Ovary (tissue), 9 donors: ENCODE results near the gene TGFB2. TPM values are rescaled to one million over a fixed set of nuclear protein-coding genes. Genes with fewer than 3 reads are reported as not detected.

Source experiments
- DNase-seq, 5 donors: peaks; one replicate each; pipeline ENCODE4 v3.0.0-alpha.2; 2019 to 2020
- H3K27ac ChIP-seq, 2 donors: fragments of 200-600 bp; one replicate each; pipeline versions ENCODE4 v1.5.1 to v1.8.0; 2019 to 2022
- H3K27me3 ChIP-seq: fragments of 200-600 bp; one replicate; pipeline ENCODE4 v1.8.0; 2022
- H3K36me3 ChIP-seq: fragments of 200-600 bp; sonication (generic); one replicate; pipeline ENCODE4 v1.5.1; 2019
- H3K4me1 ChIP-seq: one replicate; pipeline ENCODE4 v1.8.1; 2013; ENCODE audit warnings: mild to moderate bottlenecking, moderate library complexity; ENCODE audit not compliant: insufficient read depth
- H3K4me3 ChIP-seq: fragments of 200-600 bp; sonication (generic); one replicate; pipeline ENCODE4 v1.5.1; 2017
- H3K9me3 ChIP-seq, 2 donors: fragments of 200-600 bp in 1 of 2; sonication (generic) in 1 of 2; one replicate each; pipeline versions ENCODE4 v1.5.1 to v1.8.1; 2013 to 2019; ENCODE audit warnings: mild to moderate bottlenecking in 1 of 2, moderate library complexity in 1 of 2
- EP300 ChIP-seq: sonication (generic); formaldehyde crosslinking; IDR thresholded peaks from one replicate; pipeline ENCODE4 v1.6.1; 2017; ENCODE audit warnings: antibody characterized with exemption
- POLR2A ChIP-seq: fragments of 450-650 bp; IDR thresholded peaks from one replicate; pipeline ENCODE4 v1.6.1; 2017; ENCODE audit warnings: antibody characterized with exemption, mild to moderate bottlenecking, moderate library complexity
- WGBS, 3 donors: extraction: QIAGEN DNeasy Blood & Tissue Kit in 1 of 3; methylation state at CpG; one replicate each; pipeline versions ENCODE4 v1.1.5 to v1.1.7; 2013 to 2017; 5-methylcytosine and 5-hydroxymethylcytosine counted together
- intact Hi-C, 4 donors: fragments of 100-400 bp; cut with DNase I; formaldehyde crosslinking; loops; one replicate each; pipeline versions ENCODE4 v1.11.0 to v1.15.1; 2022 to 2023
- polyA plus RNA-seq, 2 donors: library from polyadenylated mRNA; stranded (reverse); fragments of 200-250 nt in 1 of 2; fragments of 350-450 nt in 1 of 2; fragmentation: Illumina TruSeq in 1 of 2; extraction: RNeasy Lipid Tissue Mini Kit (QIAGEN cat#74804) in 1 of 2; gene quantifications; one replicate each; pipeline ENCODE4 v1.2.3, GENCODE V29; 2013 to 2014
- total RNA-seq, 7 donors: library from RNA; depleted of rRNA in 2 of 7; stranded (reverse); fragments of >200 nt in 2 of 7; fragmentation: NEBNext Ultra II Directional in 3 of 7; extraction: Animal tissue kit (Norgen Biotek cat#: 25700) in 3 of 7; gene quantifications; one replicate each; pipeline versions ENCODE4 v1.1.0 to v1.2.4, GENCODE V29; 2016 to 2023
- TF ChIP-seq, protein P1 (sequence below), 3 donors: fragments of 450-650 bp in 2 of 3; fragments of 200-600 bp in 1 of 3; IDR thresholded peaks; one replicate each; pipeline versions ENCODE4 v1.5.1 to v1.8.0; 2016 to 2022; ENCODE audit warnings: antibody characterized with exemption in 3 of 3, mild to moderate bottlenecking in 1 of 3
- donor health status: DM: no; HTN: no; CAD: no; lungs with moderate emphysema.
- donor health status: DM: no; HTN: no; CAD: no.
- donor health status: Bipolar disorder and iron deficiency.
- donor health status: DM: yes; HTN: yes; CAD: no.
- donor health status: DM: no; HTN: no; CAD: no.
- donor health status: DM: yes; HTN: yes; CAD: no.

The TGFB2 gene
- total and polyA plus RNA-seq, 9 donors, result 3.8 to 29.4 (median 9.3) TPM

DNA sequence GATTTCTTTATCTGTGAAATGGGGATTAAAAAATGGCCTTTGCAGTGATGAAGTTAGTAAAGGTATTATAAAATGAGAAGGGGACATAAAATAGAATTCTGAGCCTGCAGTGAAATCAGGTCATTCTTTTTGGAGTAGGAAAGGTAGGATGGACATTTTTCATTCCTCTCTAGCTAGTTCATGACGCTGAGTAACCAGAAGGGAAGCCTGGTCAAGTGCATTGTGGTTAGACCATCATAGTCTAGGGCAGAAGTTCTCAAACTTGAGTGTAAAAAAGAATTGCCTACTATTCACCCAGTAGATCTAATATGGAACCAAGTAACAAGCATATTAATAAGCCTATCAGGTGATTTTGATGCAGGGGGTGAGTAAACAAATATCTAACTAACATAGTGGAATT lies 50.8 kb downstream of the TGFB2 start:
- Histone ChIP-seq H3K4me1 (peaks cover 2% of the 10 kb centered on the region), H3K9me3 (no peaks in the 10 kb centered on the region), H3K27me3 (no peaks in the 10 kb centered on the region), H3K27ac (no peak overlapping the region), H3K36me3 (no peaks in the 10 kb centered on the region), H3K4me3 (no peak overlapping the region)
- TF ChIP-seq, protein P1, sequence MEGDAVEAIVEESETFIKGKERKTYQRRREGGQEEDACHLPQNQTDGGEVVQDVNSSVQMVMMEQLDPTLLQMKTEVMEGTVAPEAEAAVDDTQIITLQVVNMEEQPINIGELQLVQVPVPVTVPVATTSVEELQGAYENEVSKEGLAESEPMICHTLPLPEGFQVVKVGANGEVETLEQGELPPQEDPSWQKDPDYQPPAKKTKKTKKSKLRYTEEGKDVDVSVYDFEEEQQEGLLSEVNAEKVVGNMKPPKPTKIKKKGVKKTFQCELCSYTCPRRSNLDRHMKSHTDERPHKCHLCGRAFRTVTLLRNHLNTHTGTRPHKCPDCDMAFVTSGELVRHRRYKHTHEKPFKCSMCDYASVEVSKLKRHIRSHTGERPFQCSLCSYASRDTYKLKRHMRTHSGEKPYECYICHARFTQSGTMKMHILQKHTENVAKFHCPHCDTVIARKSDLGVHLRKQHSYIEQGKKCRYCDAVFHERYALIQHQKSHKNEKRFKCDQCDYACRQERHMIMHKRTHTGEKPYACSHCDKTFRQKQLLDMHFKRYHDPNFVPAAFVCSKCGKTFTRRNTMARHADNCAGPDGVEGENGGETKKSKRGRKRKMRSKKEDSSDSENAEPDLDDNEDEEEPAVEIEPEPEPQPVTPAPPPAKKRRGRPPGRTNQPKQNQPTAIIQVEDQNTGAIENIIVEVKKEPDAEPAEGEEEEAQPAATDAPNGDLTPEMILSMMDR (IDR thresholded peaks at IDR 0.05), result no peak
- DNase-seq, result no peak
- intact Hi-C loops, result no loop called here
- 85 to 92% (median 88%) methylated on average over 1 of the region's 1 CpG for WGBS, 3 donors

DNA sequence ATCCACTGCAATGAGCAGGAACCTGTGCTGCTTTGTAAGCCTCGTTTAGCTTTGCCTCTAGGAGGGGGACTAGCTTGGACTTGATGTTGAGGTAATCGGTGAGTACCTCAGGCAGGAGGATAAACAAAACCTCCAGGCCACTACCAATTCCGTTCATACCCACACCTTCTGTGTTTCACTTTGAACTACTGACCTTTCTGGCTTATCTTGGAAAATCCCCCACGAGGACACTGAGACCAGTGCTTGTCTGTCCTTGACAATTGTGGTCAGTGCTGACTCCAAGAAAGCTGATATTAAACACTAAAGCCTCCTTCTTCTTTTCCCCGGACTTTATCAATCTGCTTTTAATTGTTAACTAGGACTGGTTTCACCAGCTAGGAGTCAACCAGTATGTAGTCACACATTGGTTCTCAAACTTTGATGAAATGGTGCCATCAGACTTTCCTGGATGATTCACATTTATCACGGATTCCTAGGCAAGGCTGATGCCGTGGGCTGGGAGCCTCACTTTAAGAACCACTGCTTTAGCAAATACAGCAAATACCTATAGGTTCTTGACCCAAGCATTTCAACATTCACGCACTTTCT lies 52.7 kb downstream of the TGFB2 start:
- Histone ChIP-seq H3K4me3 (no peak overlapping the region), H3K27ac (no peak overlapping the region), H3K9me3 (no peaks in the 10 kb centered on the region), H3K36me3 (no peaks in the 10 kb centered on the region), H3K27me3 (no peaks in the 10 kb centered on the region), H3K4me1 (peaks cover 2% of the 10 kb centered on the region)
- intact Hi-C loops, result no loop called here
- WGBS, 3 donors, result 46 to 58% (median 50%) methylated on average over 8 of the region's 8 CpGs
- DNase-seq, result no peak
- TF ChIP-seq, protein P1 (IDR thresholded peaks at IDR 0.05), result no peak
- TF ChIP-seq EP300, result no peak

DNA sequence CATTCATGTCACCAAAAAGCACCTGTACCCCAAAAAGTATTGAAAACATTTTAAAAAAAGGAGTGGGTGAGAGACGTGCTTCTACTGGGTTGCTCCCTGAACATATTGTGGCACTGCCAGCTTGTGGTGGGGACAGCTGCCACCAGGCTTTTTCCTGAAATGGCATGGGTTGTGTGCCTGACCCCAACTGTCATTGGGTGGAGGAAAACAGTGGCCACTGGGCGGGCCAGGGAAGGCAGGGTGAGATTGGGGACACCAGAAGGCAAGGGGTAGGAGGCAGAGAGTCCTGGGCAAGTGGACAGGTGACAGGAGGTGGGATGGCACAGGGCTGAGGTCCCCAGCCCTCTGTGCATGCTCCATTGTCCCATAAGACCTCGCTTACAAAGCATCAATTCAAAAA lies 55.5 kb downstream of the TGFB2 start:
- H3K27me3 ChIP-seq, result no peaks in the 10 kb centered on the region
- no peak for DNase-seq
- intact Hi-C loops, result no loop called here
- H3K9me3 ChIP-seq, result no peaks in the 10 kb centered on the region
- WGBS, 3 donors, result 93 to 98% (median 93%) methylated on average over 3 of the region's 3 CpGs
- peaks cover 2% of the 10 kb centered on the region for H3K4me1 ChIP-seq
- no peak overlapping the region for H3K4me3 ChIP-seq
- H3K27ac ChIP-seq, result no peak overlapping the region
- H3K36me3 ChIP-seq, result no peaks in the 10 kb centered on the region
- TF ChIP-seq EP300 (no peak), POLR2A (no peak)
- TF ChIP-seq, protein P1 (IDR thresholded peaks at IDR 0.05), result no peak

DNA sequence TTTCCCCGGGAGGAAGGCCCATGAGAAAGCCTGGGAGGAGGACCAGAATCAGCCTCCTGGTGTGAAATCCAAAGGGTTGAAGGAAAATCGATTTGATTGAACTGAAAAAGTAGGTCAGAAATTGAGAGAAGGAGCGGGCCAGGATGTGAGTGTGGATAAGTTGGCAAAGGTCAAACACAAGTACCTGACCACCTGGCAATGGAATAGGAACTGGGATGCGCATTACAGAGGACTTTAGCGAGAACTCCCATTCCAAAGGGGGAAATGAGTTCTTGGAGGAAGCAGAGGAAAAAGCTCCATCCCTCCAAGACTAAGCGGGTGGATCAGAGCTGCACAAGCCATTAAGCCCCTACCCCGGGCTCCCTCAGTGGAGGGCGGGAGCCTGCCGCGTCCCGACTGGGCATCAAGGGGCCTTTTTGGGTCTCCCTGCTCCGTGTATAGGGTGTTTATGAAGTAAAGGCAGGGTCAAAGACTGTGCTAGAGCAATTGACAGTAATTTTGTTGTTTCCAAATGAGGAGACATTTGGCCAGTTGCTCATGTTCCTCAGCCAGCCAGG lies 56.4 kb downstream of the TGFB2 start:
- Histone ChIP-seq H3K4me1 (peaks cover 2% of the 10 kb centered on the region), H3K27me3 (no peaks in the 10 kb centered on the region), H3K36me3 (no peaks in the 10 kb centered on the region), H3K4me3 (no peak overlapping the region), H3K9me3 (no peaks in the 10 kb centered on the region), H3K27ac (no peak overlapping the region)
- intact Hi-C loops, result no loop called here
- no peak for DNase-seq
- 91 to 95% (median 92%) methylated on average over 12 of the region's 12 CpGs for WGBS, 3 donors
- no peak for TF ChIP-seq EP300
- TF ChIP-seq, protein P1 (IDR thresholded peaks at IDR 0.05), result no peak
